Tibial artery (tissue), 4 donors: ENCODE measurements around the gene TMC5.
"Not testable (repeated sequence)": the region's sequence is repeated elsewhere in the genome, so short reads cannot be mapped to it uniquely, and the experiment has no call there.

ENCODE experiments used
- DNase-seq, 2 donors: peaks; one replicate each; pipeline ENCODE4 v3.0.0-alpha.2; 2019
- H3K27ac ChIP-seq, 2 donors: fragments of 200-600 bp; sonication (generic) in 1 of 2; 1 replicate in 1 of 2; 2 replicates in 1 of 2; pipeline ENCODE4 v1.5.1; 2018 to 2019; ENCODE audit warnings: mild to moderate bottlenecking in 1 of 2
- H3K27me3 ChIP-seq, 2 donors: fragments of 200-600 bp; sonication (generic) in 1 of 2; one replicate each; pipeline versions ENCODE4 v1.5.1 to v1.6.0; 2016 to 2019
- H3K36me3 ChIP-seq, 3 donors: fragments of 200-600 bp; sonication (generic) in 2 of 3; one replicate each; pipeline ENCODE4 v1.5.1; 2016 to 2019; ENCODE audit warnings: mild to moderate bottlenecking in 2 of 3
- H3K4me1 ChIP-seq, 4 donors: fragments of 200-600 bp; sonication (generic) in 2 of 4; 1 replicate in 3 of 4; 2 replicates in 1 of 4; pipeline ENCODE4 v1.5.1; 2016 to 2019
- H3K4me3 ChIP-seq, 2 donors: fragments of 200-600 bp; sonication (generic) in 1 of 2; 1 replicate in 1 of 2; 2 replicates in 1 of 2; pipeline ENCODE4 v1.5.1; 2018 to 2019; ENCODE audit warnings: mild to moderate bottlenecking in 2 of 2
- H3K9me3 ChIP-seq, 3 donors: fragments of 200-600 bp; sonication (generic) in 1 of 3; one replicate each; pipeline ENCODE4 v1.5.1; 2016 to 2019
- CTCF ChIP-seq, 2 experiments: fragments of 200-600 bp in 1 of 2; fragments of 450-650 bp in 1 of 2; IDR thresholded peaks; one replicate each; pipeline ENCODE4 v1.5.1; 2017 to 2019; ENCODE audit warnings: antibody characterized with exemption in 2 of 2, mild to moderate bottlenecking in 1 of 2, moderate library complexity in 1 of 2
- intact Hi-C: fragments of 100-400 bp; cut with DNase I; formaldehyde crosslinking; loops from one replicate; pipeline ENCODE4 v1.15.0; 2023; ENCODE audit warnings: low total_unique reads

TMC5 gene

GRCh38 chr16:19540241-19540970 is 122.7 kb downstream of the TMC5 start:
- Histone ChIP-seq H3K9me3 (no peaks in the 10 kb centered on the region), H3K27me3 (no peaks in the 10 kb centered on the region), H3K36me3 (peaks cover 55 to 80% (median 75%) of the 10 kb centered on the region in 3 donors), H3K4me1 (no peaks in the 10 kb centered on the region), H3K27ac (no peak overlapping the region), H3K4me3 (no peak overlapping the region)
- no peak for TF ChIP-seq CTCF (IDR thresholded peaks at IDR 0.05)
- DNase-seq: no peak
- intact Hi-C loops: no loop called here

DNA sequence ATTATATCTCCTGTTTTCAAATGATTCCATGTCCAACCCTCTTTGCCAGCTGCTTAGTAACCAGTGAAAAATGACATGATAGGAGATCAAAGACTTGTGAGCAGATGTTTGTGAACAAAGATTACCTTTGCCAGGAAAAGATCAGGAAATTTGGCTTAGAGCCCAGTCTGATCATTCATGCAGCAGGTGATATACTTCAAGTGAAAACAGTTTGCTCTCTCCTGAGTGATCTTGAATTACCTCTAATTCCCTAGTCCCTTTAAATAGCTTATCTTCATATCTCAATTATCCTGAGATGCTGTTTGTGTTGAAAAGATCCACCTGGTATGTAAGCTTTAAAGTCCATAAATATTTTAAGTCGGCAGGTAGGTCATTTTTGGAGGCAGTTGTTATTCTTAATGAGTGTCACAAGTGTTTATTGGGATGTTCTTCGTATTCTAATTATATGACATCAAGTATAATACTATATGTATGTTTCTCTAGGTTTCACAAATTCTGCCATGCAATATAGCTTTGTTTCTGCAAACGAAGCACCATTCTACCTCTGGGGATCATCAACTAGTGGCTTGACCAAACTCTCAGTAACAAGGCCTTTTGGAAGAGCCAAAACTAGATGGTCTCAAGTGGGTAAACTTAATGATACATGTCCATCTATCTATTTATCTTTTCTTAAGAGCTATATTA is 124.6 kb downstream of the TMC5 start:
- Histone ChIP-seq H3K27ac (no peak overlapping the region), H3K4me3 (no peak overlapping the region), H3K9me3 (no peaks in the 10 kb centered on the region), H3K27me3 (no peaks in the 10 kb centered on the region), H3K36me3 (peaks cover 58 to 83% (median 80%) of the 10 kb centered on the region in 3 donors), H3K4me1 (no peaks in the 10 kb centered on the region)
- TF ChIP-seq CTCF (IDR thresholded peaks at IDR 0.05): no peak
- no peak for DNase-seq
- intact Hi-C loops: no loop called here

GRCh38 chr16:19543278-19543996 is 125.8 kb downstream of the TMC5 start:
- DNase-seq, H3K9me3 ChIP-seq, H3K27ac ChIP-seq, H3K4me1 ChIP-seq, H3K4me3 ChIP-seq, H3K27me3 ChIP-seq, intact Hi-C loops: not testable (repeated sequence)
- peaks cover 58 to 86% (median 82%) of the 10 kb centered on the region in 3 donors for H3K36me3 ChIP-seq

GRCh38 chr16:19548144-19548543 is 130.5 kb downstream of the TMC5 start:
- Histone ChIP-seq H3K4me3 (no peak overlapping the region), H3K27ac (no peak overlapping the region), H3K9me3 (no peaks in the 10 kb centered on the region), H3K36me3 (peaks cover 30 to 88% (median 54%) of the 10 kb centered on the region in 3 donors), H3K4me1 (no peaks in the 10 kb centered on the region), H3K27me3 (no peaks in the 10 kb centered on the region)
- no peak for DNase-seq
- TF ChIP-seq CTCF (IDR thresholded peaks at IDR 0.05): no peak
- intact Hi-C loops: no loop called here
